Subcutaneous adipose tissue (tissue), 4 donors: ENCODE results near the gene KCND2. TPM values are rescaled to one million over a fixed set of nuclear protein-coding genes. Genes with fewer than 3 reads are reported as not detected.

ENCODE experiments used
- CTCF ChIP-seq: fragments of 450-650 bp; IDR thresholded peaks from one replicate; pipeline ENCODE4 v1.5.1; 2016; ENCODE audit warnings: low read depth, mild to moderate bottlenecking, control low read depth, antibody characterized with exemption, moderate library complexity
- total RNA-seq, 4 donors: library from RNA; depleted of rRNA; stranded (reverse); fragments of >200 nt; gene quantifications; one replicate each; pipeline ENCODE4 v1.1.0, GENCODE V29; 2016

KCND2 gene
- total RNA-seq, 4 donors from 2014 or later = 1.5 to 8.0 (median 1.8) TPM

DNA sequence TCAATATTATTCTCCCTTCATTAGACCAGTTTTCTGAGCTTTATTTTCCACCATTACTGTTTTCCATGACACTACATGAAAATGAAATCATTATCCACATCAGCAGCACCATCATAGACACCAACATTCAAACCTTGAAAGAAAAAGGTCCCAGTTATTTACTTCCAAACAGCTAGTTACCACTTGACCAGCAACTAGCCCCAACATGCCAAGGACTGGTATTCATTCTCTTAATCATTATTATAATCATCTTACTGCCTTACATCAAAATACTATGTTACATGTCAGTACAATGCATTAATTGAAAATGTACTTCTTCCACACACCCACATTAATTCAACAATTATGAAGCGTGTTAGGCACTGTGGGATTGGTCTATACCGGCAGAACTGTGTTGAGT, 385.5 kb downstream of the KCND2 start:
- TF ChIP-seq CTCF = no peak

GRCh38 chr7:120662291-120662690, 389.3 kb downstream of the KCND2 start:
- no peak for TF ChIP-seq CTCF

DNA sequence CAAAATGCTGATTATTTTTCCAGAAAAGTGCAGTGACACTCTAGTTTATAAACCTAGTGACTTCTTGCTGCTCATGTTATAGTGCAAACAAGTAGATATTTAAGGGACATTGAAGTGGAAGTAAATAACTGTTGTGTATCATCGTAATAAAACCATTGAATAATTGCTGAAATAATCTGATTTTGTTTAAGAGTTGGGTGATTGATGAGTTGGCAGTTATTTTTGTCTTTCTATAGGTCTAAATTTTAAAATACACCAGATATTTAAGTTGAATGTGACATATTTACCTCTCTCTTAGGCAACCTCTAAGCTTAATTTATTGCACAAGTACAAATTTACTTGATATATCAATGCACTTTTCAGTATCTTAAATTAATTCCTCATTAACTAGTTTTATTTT, 392.1 kb downstream of the KCND2 start:
- no peak for TF ChIP-seq CTCF

GRCh38 chr7:120675076-120675475, 402.1 kb downstream of the KCND2 start:
- no peak for TF ChIP-seq CTCF

DNA sequence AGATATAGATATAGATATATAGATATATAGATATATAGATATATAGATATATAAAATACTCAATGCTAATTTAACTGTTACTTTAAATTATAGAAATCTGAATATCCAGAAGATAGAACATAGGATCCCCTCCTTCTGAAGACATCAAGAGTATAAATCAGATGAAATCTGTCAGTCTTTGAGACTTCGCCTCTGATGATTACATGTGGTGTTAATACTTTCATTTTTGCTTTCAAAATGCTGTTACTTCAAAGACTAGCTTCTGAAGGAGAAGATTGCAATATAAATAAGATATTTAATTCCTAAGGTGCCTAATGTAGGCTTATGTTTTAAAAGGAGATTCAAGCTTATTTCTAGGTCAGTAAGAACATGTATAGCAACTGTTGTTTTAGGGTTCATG, 404.6 kb downstream of the KCND2 start:
- no peak for TF ChIP-seq CTCF

DNA sequence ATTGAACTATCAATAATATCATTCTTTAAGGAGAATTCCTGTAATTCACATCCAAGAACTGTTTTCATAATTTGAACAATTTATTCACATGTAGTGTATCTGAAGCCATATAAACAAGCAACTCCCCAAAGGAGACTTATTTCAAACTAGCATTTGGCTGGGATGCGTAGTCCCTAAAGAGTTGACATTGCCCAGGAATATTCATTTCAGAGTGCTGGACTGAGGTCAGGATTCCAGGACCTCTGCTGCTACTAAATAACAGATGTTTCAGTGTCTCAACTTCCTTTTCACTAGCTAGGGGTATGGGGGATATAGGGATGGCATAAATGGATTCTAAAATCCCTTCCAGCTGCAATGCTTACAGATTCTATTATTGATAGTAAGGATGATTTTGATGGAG, 408.0 kb downstream of the KCND2 start:
- no peak for TF ChIP-seq CTCF

GRCh38 chr7:120684463-120684862, 411.5 kb downstream of the KCND2 start:
- no peak for TF ChIP-seq CTCF

GRCh38 chr7:120691915-120692314, 418.9 kb downstream of the KCND2 start:
- TF ChIP-seq CTCF = no peak
